OCI-LY7 (cell line): ENCODE data around the gene SYK.

Experiments used
- EZH2phosphoT487 ChIP-seq: fragments of 200-600 bp; sonication (generic); IDR thresholded peaks from 2 replicates; pipeline ENCODE4 v1.6.1; 2018; ENCODE audit warnings: low read depth, borderline replicate concordance, mild to moderate bottlenecking, mixed run types, antibody characterized with exemption, low read length, moderate library complexity, mixed read lengths
- TF ChIP-seq, protein P1 (sequence below): fragments of 200-600 bp; sonication (generic); conservative IDR thresholded peaks from 2 replicates; pipeline ENCODE4 v1.5.1; 2014; ENCODE audit warnings: mild to moderate bottlenecking, antibody characterized with exemption, low read length, moderate library complexity, mixed read lengths

DNA sequence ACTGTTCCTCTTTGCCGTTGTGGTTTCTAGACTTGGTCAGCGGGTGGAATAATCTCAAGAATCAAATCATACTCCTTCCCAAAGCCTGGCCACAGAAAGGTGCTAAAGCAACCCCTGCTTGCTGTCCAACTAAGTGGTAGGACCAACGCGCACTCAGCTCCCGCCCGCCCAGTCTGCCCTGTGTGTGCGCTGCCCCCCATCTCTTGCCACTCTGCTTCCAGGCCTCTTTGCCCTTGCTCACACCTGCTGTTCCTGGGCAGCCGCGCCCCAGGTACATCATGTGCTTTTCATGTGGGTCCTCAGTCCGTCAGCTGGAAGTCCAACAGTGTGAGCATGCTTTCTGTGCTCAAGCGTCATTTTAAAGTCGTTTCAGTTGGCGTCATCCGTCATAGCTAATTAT lies 65.5 kb downstream of the SYK start:
- TF ChIP-seq, protein P1, sequence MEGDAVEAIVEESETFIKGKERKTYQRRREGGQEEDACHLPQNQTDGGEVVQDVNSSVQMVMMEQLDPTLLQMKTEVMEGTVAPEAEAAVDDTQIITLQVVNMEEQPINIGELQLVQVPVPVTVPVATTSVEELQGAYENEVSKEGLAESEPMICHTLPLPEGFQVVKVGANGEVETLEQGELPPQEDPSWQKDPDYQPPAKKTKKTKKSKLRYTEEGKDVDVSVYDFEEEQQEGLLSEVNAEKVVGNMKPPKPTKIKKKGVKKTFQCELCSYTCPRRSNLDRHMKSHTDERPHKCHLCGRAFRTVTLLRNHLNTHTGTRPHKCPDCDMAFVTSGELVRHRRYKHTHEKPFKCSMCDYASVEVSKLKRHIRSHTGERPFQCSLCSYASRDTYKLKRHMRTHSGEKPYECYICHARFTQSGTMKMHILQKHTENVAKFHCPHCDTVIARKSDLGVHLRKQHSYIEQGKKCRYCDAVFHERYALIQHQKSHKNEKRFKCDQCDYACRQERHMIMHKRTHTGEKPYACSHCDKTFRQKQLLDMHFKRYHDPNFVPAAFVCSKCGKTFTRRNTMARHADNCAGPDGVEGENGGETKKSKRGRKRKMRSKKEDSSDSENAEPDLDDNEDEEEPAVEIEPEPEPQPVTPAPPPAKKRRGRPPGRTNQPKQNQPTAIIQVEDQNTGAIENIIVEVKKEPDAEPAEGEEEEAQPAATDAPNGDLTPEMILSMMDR: no peak
- no peak for TF ChIP-seq EZH2phosphoT487
